ENCODE measurements around the gene MYOG.
A peak's percentile ranks its signal among the peaks of the same experiment; 100 is the strongest.

MYOG gene

GRCh38 chr1:203076031-203076511, 9.7 kb downstream of the MYOG start:
- peak overlapping the region; percentile 32 for H3K4me3 Mint-ChIP-seq
- DNase-seq (ENCODE audit: low spot score), result no peak
- no peak overlapping the region for H3K27ac Mint-ChIP-seq
- H3K4me1 Mint-ChIP-seq (ENCODE audit: low read depth), result peaks cover 2% of the 10 kb centered on the region
- no peaks in the 10 kb centered on the region for H3K9me3 Mint-ChIP-seq
- H3K36me3 Mint-ChIP-seq (ENCODE audit: low read depth), result peaks cover 6% of the 10 kb centered on the region
- peaks cover 17% of the 10 kb centered on the region for H3K27me3 Mint-ChIP-seq (ENCODE audit: low read depth)

GRCh38 chr1:203075236-203076030, 10.4 kb downstream of the MYOG start:
- Mint-ChIP-seq H3K4me1 (ENCODE audit: low read depth) (peaks cover 2% of the 10 kb centered on the region), H3K4me3 (no peak overlapping the region), H3K27me3 (ENCODE audit: low read depth) (peaks cover 17% of the 10 kb centered on the region), H3K36me3 (ENCODE audit: low read depth) (peaks cover 6% of the 10 kb centered on the region), H3K9me3 (no peaks in the 10 kb centered on the region), H3K27ac (no peak overlapping the region)
- DNase-seq (ENCODE audit: low spot score), result no peak

- no peak for DNase-seq (ENCODE audit: low spot score)
- H3K4me3 Mint-ChIP-seq, result no peak overlapping the region
- peaks cover 6% of the 10 kb centered on the region for H3K36me3 Mint-ChIP-seq (ENCODE audit: low read depth)
- peaks cover 2% of the 10 kb centered on the region for H3K4me1 Mint-ChIP-seq (ENCODE audit: low read depth)
- peaks cover 17% of the 10 kb centered on the region for H3K27me3 Mint-ChIP-seq (ENCODE audit: low read depth)
- H3K27ac Mint-ChIP-seq, result no peak overlapping the region
- no peaks in the 10 kb centered on the region for H3K9me3 Mint-ChIP-seq
Measured at GRCh38 chr1:203074610-203075009, 11.2 kb downstream of the MYOG start.

GRCh38 chr1:203073469-203073868, 12.3 kb downstream of the MYOG start:
- H3K4me1 Mint-ChIP-seq (ENCODE audit: low read depth), result peaks cover 2% of the 10 kb centered on the region
- peaks cover 6% of the 10 kb centered on the region for H3K36me3 Mint-ChIP-seq (ENCODE audit: low read depth)
- DNase-seq (ENCODE audit: low spot score), result no peak
- H3K9me3 Mint-ChIP-seq, result no peaks in the 10 kb centered on the region
- peaks cover 17% of the 10 kb centered on the region for H3K27me3 Mint-ChIP-seq (ENCODE audit: low read depth)
- no peak overlapping the region for H3K27ac Mint-ChIP-seq
- H3K4me3 Mint-ChIP-seq, result no peak overlapping the region

GRCh38 chr1:203072911-203073310, 12.9 kb downstream of the MYOG start:
- Mint-ChIP-seq H3K4me1 (ENCODE audit: low read depth) (peaks cover 2% of the 10 kb centered on the region), H3K4me3 (no peak overlapping the region), H3K27me3 (ENCODE audit: low read depth) (peaks cover 17% of the 10 kb centered on the region), H3K27ac (no peak overlapping the region), H3K9me3 (no peaks in the 10 kb centered on the region), H3K36me3 (ENCODE audit: low read depth) (peaks cover 8% of the 10 kb centered on the region)
- no peak for DNase-seq (ENCODE audit: low spot score)

- no peak overlapping the region for H3K27ac Mint-ChIP-seq
- H3K27me3 Mint-ChIP-seq (ENCODE audit: low read depth), result peaks cover 17% of the 10 kb centered on the region
- H3K36me3 Mint-ChIP-seq (ENCODE audit: low read depth), result peaks cover 9% of the 10 kb centered on the region
- H3K4me1 Mint-ChIP-seq (ENCODE audit: low read depth), result peaks cover 2% of the 10 kb centered on the region
- H3K4me3 Mint-ChIP-seq, result no peak overlapping the region
- no peak for DNase-seq (ENCODE audit: low spot score)
- H3K9me3 Mint-ChIP-seq, result no peaks in the 10 kb centered on the region
Measured at GRCh38 chr1:203072002-203072602, 13.7 kb downstream of the MYOG start.

- Mint-ChIP-seq H3K9me3 (no peaks in the 10 kb centered on the region), H3K36me3 (ENCODE audit: low read depth) (peaks cover 6% of the 10 kb centered on the region), H3K27me3 (ENCODE audit: low read depth) (peaks cover 4% of the 10 kb centered on the region), H3K27ac (no peak overlapping the region), H3K4me3 (no peak overlapping the region), H3K4me1 (ENCODE audit: low read depth) (no peaks in the 10 kb centered on the region)
- DNase-seq (ENCODE audit: low spot score), result no peak
Measured at GRCh38 chr1:203069030-203069747, 16.6 kb downstream of the MYOG start.

GRCh38 chr1:203066965-203067364, 18.8 kb downstream of the MYOG start:
- peaks cover 5% of the 10 kb centered on the region for H3K4me1 Mint-ChIP-seq (ENCODE audit: low read depth)
- H3K27ac Mint-ChIP-seq, result no peak overlapping the region
- no peaks in the 10 kb centered on the region for H3K27me3 Mint-ChIP-seq (ENCODE audit: low read depth)
- no peaks in the 10 kb centered on the region for H3K9me3 Mint-ChIP-seq
- no peak for DNase-seq (ENCODE audit: low spot score)
- H3K4me3 Mint-ChIP-seq, result no peak overlapping the region
- H3K36me3 Mint-ChIP-seq (ENCODE audit: low read depth), result peaks cover 5% of the 10 kb centered on the region

GRCh38 chr1:203065986-203066385, 19.8 kb downstream of the MYOG start:
- Mint-ChIP-seq H3K36me3 (ENCODE audit: low read depth) (peaks cover 5% of the 10 kb centered on the region), H3K27me3 (ENCODE audit: low read depth) (no peaks in the 10 kb centered on the region), H3K4me3 (no peak overlapping the region), H3K9me3 (no peaks in the 10 kb centered on the region), H3K27ac (no peak overlapping the region), H3K4me1 (ENCODE audit: low read depth) (peaks cover 5% of the 10 kb centered on the region)
- no peak for DNase-seq (ENCODE audit: low spot score)

GRCh38 chr1:203065191-203065590, 20.6 kb downstream of the MYOG start:
- no peak overlapping the region for H3K27ac Mint-ChIP-seq
- DNase-seq (ENCODE audit: low spot score), result no peak
- no peaks in the 10 kb centered on the region for H3K9me3 Mint-ChIP-seq
- peaks cover 5% of the 10 kb centered on the region for H3K4me1 Mint-ChIP-seq (ENCODE audit: low read depth)
- no peak overlapping the region for H3K4me3 Mint-ChIP-seq
- H3K27me3 Mint-ChIP-seq (ENCODE audit: low read depth), result no peaks in the 10 kb centered on the region
- peaks cover 5% of the 10 kb centered on the region for H3K36me3 Mint-ChIP-seq (ENCODE audit: low read depth)

GRCh38 chr1:203063287-203063686, 22.5 kb downstream of the MYOG start:
- Mint-ChIP-seq H3K27ac (no peak overlapping the region), H3K4me3 (no peak overlapping the region), H3K27me3 (ENCODE audit: low read depth) (no peaks in the 10 kb centered on the region), H3K9me3 (no peaks in the 10 kb centered on the region), H3K4me1 (ENCODE audit: low read depth) (peaks cover 5% of the 10 kb centered on the region), H3K36me3 (ENCODE audit: low read depth) (peaks cover 5% of the 10 kb centered on the region)
- no peak for DNase-seq (ENCODE audit: low spot score)

- Mint-ChIP-seq H3K4me1 (ENCODE audit: low read depth) (peaks cover 5% of the 10 kb centered on the region), H3K9me3 (no peaks in the 10 kb centered on the region), H3K36me3 (ENCODE audit: low read depth) (peaks cover 5% of the 10 kb centered on the region), H3K27me3 (ENCODE audit: low read depth) (no peaks in the 10 kb centered on the region), H3K27ac (no peak overlapping the region), H3K4me3 (no peak overlapping the region)
- DNase-seq (ENCODE audit: low spot score), result no peak
Measured at GRCh38 chr1:203060115-203060514, 25.7 kb downstream of the MYOG start.

GRCh38 chr1:203059485-203059884, 26.3 kb downstream of the MYOG start:
- no peaks in the 10 kb centered on the region for H3K27me3 Mint-ChIP-seq (ENCODE audit: low read depth)
- peaks cover 6% of the 10 kb centered on the region for H3K36me3 Mint-ChIP-seq (ENCODE audit: low read depth)
- no peaks in the 10 kb centered on the region for H3K9me3 Mint-ChIP-seq
- no peak for DNase-seq (ENCODE audit: low spot score)
- no peak overlapping the region for H3K4me3 Mint-ChIP-seq
- peaks cover 5% of the 10 kb centered on the region for H3K4me1 Mint-ChIP-seq (ENCODE audit: low read depth)
- H3K27ac Mint-ChIP-seq, result no peak overlapping the region

GRCh38 chr1:203058676-203058935, 27.2 kb downstream of the MYOG start:
- no peaks in the 10 kb centered on the region for H3K9me3 Mint-ChIP-seq
- H3K4me1 Mint-ChIP-seq (ENCODE audit: low read depth), result peaks cover 5% of the 10 kb centered on the region
- H3K27ac Mint-ChIP-seq, result no peak overlapping the region
- no peak overlapping the region for H3K4me3 Mint-ChIP-seq
- peaks cover 6% of the 10 kb centered on the region for H3K36me3 Mint-ChIP-seq (ENCODE audit: low read depth)
- no peaks in the 10 kb centered on the region for H3K27me3 Mint-ChIP-seq (ENCODE audit: low read depth)
- DNase-seq (ENCODE audit: low spot score), result no peak

Data from T-helper 2 cell treated with Interferon-gamma antibody and Interleukin-4, amounts not matched to agents 5 μg/mL and 100 μg/mL, for 36 hours (primary cell).